Stimulated activated CD8-positive, alpha-beta memory T cell treated with anti-CD3 and anti-CD28 coated beads, Interleukin-4, amount 100 ng/mL, for 48 hours (primary cell): Measurements from ENCODE around the gene FRMD6.

ENCODE experiments used
- DNase-seq: peaks from one replicate; pipeline ENCODE4 v3.0.0-alpha.2; 2020

Gene FRMD6

DNA sequence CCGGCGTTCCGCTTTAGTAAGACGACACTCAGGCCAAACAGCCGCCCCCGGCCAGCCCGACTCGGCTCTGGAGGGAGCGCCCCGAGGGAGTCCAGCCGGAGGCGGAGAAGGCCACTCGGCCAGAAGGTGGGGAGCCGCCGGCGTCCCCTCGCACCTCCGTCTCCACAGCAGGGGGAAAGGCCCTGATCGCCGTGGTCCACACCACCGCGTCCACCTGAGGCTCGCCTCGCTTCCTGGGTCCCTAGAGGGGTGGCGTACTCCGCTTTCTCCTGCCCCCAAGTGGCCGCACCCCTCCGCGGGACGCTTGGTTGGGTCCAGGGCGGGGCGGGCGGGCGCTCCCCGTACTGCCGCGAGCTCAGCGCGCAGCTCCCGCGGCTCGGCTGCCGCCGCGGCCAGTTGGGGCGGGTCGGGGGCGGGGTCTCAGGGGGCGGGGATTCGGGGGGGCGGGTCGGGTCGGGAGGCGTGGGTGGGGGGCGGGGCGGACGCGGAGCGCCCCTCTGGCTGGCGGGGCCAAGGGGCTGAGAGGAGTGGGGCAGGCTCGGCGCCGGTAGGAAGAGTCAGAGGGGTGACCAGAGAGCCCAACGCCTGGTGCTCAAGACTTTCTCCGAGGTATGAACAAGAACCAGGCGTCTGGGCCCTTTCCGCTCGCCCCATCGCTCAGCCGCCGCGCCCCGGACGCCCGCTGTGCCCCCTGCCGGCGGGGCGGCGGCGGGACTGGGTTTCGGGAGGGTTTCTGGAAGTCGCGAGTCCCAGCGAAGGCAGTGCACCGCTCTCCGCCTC is at the start of gene FRMD6:
TSS of gene FRMD6 (plus strand) at position 523 of the 780 bp plus-strand sequence. CDS start 37,927 bp downstream, outside the sequence.
- peak; percentile 83 for DNase-seq

GRCh38 chr14:51602310-51602709 is 49.4 kb upstream of the FRMD6 start:
- DNase-seq: no peak

GRCh38 chr14:51603495-51603894 is 48.2 kb upstream of the FRMD6 start:
- DNase-seq: no peak

DNA sequence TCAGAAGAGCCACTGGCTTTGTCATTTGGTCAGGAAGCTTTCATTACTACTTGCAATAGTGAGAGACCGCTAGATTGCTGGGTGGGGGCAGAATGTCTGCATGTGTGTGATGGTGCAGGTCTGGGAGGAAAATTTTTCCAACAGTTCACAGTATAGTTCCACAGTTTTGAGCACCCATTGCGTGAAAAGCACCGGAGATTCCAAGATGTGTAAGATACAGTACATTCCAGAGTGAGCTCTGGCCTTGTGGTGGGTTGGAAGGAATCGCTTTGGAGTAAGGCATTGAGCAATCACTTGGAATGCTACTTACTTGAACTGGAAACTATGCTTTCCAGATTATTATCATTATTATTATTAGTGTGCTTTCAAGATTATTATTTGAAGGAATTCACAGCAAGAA is 47.6 kb upstream of the FRMD6 start:
- DNase-seq: no peak

DNA sequence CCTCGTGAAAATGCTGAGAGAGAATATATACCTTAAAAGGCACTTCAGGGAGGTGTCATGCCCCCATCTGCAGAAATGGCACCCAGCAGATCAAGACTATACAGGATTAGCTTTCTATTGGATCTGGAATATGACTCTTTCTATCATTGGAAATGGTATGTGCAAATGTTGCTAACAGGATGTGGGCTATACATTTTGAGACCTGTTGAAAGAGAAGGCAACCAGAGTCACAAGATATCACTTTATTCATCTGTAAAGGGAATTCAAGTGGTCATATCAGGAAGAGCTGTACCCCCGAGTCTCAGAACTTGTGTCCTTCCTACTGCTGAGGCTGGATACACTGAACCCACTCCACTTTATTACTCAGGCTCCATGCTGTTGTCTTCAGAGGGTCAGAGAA is 46.1 kb upstream of the FRMD6 start:
- no peak for DNase-seq

GRCh38 chr14:51607711-51608110 is 44.0 kb upstream of the FRMD6 start:
- DNase-seq: no peak

DNA sequence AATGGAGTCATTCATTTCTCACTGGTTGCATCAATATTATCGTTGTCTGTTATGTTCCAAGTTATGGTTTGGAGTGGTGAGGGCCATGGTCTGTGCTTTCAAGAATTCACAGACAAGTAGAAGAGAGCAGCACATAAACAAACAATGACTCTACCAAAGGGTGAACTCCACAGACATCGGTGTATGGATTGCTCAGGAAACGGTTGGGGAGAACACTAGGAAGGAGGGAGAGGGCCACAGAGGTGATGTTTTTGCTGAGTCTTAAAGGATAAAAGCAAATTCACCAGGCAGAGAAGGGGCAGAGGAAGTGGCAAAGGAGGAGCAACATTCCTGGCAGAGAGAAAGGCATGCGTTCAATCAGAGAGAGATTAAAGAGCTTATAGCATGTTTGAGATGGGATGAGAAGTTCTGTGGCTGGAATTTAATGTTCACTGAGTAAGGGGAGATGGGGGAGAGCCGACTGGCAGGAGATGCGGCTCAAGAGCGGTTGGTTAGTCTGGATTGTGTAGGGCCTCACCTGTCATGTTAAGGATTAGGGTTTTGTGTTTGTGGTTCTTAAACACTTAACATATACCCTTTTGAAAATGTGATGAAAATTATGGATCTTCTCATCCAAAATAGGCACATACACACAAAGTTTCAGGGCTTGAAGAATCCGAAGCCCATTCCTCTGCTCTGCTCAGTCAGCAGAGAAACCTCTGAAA is 42.3 kb upstream of the FRMD6 start:
- DNase-seq: no peak

DNA sequence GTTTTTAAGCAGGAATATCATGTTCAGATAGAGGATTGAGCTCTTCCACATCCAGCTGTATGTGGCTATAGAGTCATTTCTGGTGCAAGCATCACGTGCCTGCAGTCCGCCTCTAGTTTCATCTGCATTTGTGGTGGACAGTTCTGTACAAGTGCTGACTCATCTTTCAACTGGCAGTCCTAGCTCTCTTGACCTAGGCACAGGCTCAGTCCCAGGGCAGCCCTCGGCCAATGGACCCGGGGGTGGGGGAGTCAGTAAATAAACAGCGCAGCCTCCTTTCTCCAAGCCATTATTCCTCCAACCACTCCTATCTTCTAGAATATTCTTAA is 41.8 kb upstream of the FRMD6 start:
- no peak for DNase-seq

GRCh38 chr14:51610771-51611170 is 40.9 kb upstream of the FRMD6 start:
- no peak for DNase-seq

DNA sequence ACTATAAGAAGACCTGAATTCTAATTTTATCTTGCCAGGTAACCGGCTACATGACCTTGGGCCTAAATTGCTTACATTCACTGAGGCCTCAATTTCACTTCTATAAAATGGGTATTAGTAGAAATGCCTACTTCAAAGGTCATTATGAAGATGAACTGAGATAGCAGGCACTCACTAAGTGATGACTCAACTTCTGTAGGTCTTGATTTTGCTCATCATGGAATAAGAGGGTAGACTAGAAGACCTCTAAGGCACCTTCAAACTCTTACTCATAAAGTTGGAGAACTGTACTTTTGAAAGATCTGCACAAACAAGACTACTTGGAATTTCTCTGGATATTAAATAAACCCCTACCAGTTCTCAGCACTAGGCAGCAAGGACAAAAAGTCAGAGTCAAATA is 39.3 kb upstream of the FRMD6 start:
- DNase-seq: no peak

GRCh38 chr14:51613416-51613815 is 38.3 kb upstream of the FRMD6 start:
- DNase-seq: no peak

- no peak for DNase-seq
These were observed 37.0 kb upstream of the FRMD6 start for GRCh38 chr14:51614707-51615106.

DNA sequence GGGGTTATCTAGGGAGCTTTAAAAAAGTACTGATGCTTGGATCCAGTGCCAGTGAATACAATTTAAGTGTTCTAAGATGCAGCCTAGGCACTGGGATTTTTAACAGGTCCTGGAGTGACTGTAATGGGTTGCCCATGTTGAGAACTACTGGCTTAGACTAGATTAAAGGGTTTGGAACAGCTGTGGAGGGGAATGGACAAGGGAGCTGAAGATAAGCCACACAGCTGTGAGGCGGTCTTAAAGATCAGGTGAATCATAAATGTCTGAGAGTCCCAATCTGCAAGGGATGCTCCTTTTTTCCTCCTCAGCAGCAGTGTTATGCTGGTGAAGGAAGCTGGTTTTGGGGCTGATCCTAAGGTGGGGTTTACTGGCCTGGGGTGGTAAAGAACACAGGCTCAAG is 35.5 kb upstream of the FRMD6 start:
- DNase-seq: no peak

GRCh38 chr14:51616724-51617409 is 34.8 kb upstream of the FRMD6 start:
- no peak for DNase-seq

- DNase-seq: no peak
These were observed 32.1 kb upstream of the FRMD6 start for GRCh38 chr14:51619561-51619960.

- DNase-seq: no peak
These were observed 31.7 kb upstream of the FRMD6 start for GRCh38 chr14:51620056-51620455.

DNA sequence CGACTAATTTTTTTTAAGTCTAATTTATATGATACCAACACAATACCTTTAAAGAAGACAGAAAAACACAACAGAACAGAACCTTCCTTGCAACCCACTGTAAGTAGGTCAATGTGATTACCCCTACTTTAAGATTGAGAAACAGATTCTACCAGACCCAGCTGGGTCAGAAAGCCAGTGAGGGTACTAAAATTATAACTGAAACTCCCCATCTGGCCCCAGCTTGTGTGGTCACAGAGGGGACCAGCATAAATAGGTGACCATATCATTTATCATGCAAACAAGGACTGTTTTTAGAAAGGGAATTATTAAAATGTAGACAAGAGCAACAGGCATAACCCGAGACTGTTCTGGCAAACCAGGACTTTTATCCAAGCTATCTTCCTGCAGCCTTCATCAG is 30.1 kb upstream of the FRMD6 start:
- DNase-seq: no peak

DNA sequence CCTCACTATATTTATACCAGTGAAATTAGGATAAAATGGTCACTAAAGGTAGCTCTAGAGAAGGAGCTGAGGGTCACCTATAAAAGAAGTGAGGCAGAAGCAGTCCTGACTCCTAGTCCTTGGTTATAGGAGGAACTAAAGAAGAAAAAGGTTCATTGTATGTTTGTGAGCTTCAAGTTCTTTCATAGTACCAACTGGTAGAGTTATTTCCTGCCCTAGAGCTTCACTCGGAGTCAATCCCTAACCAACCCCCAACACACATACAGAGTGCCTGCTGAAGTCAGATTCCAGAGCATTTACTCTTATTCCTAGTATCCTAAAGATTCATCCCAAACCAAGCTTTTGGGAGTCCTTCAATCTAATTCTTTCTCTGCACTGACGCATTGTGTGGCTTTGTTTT is 29.3 kb upstream of the FRMD6 start:
- DNase-seq: no peak

DNA sequence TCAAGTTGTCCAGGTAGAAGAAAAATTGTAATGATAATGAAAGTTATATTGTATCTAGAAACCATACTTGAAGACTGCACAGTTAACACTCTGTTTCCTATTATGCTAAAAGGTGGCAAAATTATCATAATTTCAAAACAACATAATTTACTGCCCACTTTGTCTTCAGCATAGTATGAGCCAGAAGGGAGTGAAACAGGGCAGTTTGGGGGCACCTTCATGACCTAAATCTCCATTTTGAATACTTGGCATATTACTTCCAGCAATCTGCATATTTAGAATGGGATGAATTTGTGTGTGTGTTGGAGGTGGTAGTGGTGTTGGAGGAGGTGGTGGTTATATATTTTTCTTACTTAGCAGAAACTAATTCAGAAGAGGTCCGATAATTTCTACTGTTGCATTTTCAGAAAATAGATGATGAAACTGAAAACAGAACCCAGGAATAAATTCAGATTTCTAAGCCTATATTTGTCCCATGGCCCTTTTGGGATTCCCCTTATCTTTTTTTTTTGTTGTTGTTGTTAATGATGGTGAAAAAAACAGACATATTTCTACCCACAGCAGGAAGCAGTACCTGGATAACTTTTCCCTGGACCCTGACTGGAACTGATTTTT is 26.6 kb upstream of the FRMD6 start:
- DNase-seq: no peak

DNA sequence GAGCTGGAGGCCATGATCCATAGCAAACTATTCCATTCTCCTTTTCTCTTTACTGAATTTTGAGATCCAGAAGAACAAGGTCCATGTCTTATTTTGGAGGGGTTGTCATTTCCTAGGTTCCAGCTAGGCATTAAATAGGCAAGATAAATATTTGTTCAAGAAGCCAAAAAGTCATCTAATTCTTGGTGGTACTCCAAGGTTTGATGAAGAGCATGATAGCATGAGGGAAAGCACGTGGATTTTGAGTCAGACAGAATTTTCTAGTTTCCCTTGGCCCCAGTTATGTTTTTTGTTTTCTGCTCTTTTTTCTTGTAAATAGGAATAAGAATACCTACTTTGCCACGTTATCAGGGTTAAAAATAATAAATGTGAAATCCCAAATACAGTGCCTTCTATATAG is 25.5 kb upstream of the FRMD6 start:
- DNase-seq: no peak

GRCh38 chr14:51626788-51627187 is 24.9 kb upstream of the FRMD6 start:
- no peak for DNase-seq

- no peak for DNase-seq
These were observed 24.4 kb upstream of the FRMD6 start for GRCh38 chr14:51627313-51627712.

DNA sequence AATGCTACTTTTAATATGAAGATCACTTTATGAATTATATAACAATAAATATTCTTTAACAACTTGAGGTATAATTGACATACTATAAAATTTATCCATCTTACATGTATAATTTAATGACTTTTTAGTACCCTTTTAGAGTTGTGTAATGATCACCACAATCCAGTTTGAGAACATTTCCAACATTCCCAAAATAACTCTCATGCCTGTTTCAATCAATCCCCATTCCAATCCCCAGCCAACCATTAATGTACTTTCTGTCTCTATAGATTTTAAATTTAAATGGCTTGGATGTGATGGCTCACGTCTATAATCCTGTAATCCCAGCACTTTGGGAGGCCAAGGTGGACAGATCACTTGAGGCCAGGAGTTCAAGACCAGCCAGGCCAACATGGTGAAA is 23.5 kb upstream of the FRMD6 start:
- DNase-seq: no peak

DNA sequence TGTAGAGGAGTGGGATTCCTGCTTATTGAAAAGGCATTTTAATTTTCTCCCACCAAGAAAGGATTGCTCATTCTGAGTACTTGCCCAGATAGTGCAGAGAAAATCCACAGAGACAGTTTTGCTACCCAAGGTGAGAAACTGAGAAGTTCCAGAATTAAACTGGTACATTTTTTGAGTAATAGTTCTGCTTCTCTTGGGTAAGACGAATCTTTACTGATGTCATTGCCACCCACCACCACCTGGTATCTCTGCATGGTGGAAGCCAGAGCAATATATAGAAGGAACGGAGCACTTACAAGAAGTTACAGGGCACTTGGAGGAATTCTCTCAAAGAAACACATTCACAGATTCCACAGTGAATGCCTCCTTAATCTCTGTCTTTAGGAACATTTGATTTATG is 20.7 kb upstream of the FRMD6 start:
- DNase-seq: no peak
